ENCODE results near the gene STK32B. TPM values are rescaled to one million over a fixed set of nuclear protein-coding genes. Genes with fewer than 3 reads are reported as not detected.

Gene STK32B
- total and polyA plus RNA-seq, 2 of the 8 experiments (the other 6 are each of a cell fraction or from before 2014, with no cell fraction given), result 2.3 to 2.5 TPM

DNA sequence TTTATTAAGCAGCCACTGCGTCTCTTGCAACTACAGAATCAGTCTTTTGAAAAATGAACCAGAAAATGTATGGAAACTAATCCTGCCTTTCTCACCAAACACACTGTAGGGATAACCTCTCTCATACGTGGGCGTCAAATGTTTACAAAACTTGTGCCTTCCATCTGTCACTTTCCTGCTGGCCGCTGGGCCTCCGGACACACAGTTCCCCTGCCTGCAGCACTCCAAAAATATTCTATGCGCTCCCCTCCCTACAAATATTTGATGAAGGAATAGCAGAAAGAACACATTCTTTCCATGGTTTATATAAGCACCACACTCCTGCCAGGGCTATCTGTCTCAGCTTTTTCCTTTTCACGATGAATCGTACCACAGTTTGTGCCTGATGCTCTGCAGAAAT lies 17.1 kb upstream of the STK32B start (continued):
- TF ChIP-seq CHD7 (IDR thresholded peaks at IDR 0.05; ENCODE audit: insufficient replicate concordance, low read length) (no peak), ATF2 (IDR thresholded peaks at IDR 0.05; ENCODE audit: low read length) (no peak), BACH1 (IDR thresholded peaks at IDR 0.05; ENCODE audit: low read length) (no peak), EGR1 (IDR thresholded peaks at IDR 0.05; ENCODE audit: borderline replicate concordance, low read depth, low read length) (no peak), SUZ12 (IDR thresholded peaks at IDR 0.05; ENCODE audit: low read length) (no peak), ZNF274 (IDR thresholded peaks at IDR 0.05; ENCODE audit: borderline replicate concordance, extremely low read depth, low read length) (no peak), CHD1 (IDR thresholded peaks at IDR 0.05; ENCODE audit: low read depth, low read length) (no peak)
- TF ChIP-seq, protein P1, sequence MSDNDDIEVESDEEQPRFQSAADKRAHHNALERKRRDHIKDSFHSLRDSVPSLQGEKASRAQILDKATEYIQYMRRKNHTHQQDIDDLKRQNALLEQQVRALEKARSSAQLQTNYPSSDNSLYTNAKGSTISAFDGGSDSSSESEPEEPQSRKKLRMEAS (IDR thresholded peaks at IDR 0.05), result no peak

All from H1 (cell line).